T-helper 2 cell treated with Interferon-gamma antibody and Interleukin-4, amounts not matched to agents 5 μg/mL and 100 μg/mL, for 36 hours (primary cell): ENCODE results near the gene UGT2A2.
"Not testable (repeated sequence)": the region's sequence is repeated elsewhere in the genome, so short reads cannot be mapped to it uniquely, and the experiment has no call there.

ENCODE experiments used
- DNase-seq: peaks from one replicate; pipeline ENCODE4 v3.0.0; 2021; ENCODE audit warnings: low spot score
- H3K27ac Mint-ChIP-seq: one replicate; pipeline ENCODE4 v1.8.0; 2021; ENCODE audit warnings: mild to moderate bottlenecking, mixed read lengths
- H3K27me3 Mint-ChIP-seq: one replicate; pipeline ENCODE4 v1.8.0; 2021; ENCODE audit warnings: low read depth, mixed read lengths
- H3K36me3 Mint-ChIP-seq: one replicate; pipeline ENCODE4 v1.8.0; 2021; ENCODE audit warnings: low read depth, mixed read lengths
- H3K4me1 Mint-ChIP-seq: one replicate; pipeline ENCODE4 v1.8.0; 2021; ENCODE audit warnings: low read depth, mixed read lengths
- H3K4me3 Mint-ChIP-seq: one replicate; pipeline ENCODE4 v1.8.0; 2022; ENCODE audit warnings: mild to moderate bottlenecking, moderate library complexity, mixed read lengths
- H3K9me3 Mint-ChIP-seq: one replicate; pipeline ENCODE4 v1.8.0; 2021; ENCODE audit warnings: mixed read lengths

UGT2A2 gene

DNA sequence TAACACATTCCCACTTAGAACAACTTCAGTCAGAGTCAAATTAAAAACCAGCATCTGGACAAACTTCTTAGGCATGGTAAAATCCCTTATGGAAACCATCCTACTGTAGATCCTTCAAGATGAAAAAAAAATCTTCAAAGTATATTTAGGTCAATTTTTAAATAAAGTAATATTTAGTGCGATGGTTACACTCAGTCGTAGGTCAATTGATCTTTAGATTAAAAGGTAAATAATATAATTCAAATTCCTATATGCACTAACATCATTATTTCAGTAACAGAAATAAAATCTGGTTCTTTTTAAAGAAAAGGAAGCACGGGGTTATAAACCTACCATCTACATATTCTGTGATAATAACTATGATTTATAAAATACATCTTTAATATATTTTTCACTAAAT is at the start of gene UGT2A2:
Gene UGT2A2 (minus strand): TSS at position 101 of the 400 bp plus-strand sequence. CDS start 2 bp downstream, at position 99.
- H3K4me3 Mint-ChIP-seq: no peak within 1 kb of the TSS
- no peaks in the 10 kb centered on the region for H3K27me3 Mint-ChIP-seq
- no peak within 1 kb of the TSS for H3K27ac Mint-ChIP-seq
- H3K4me1 Mint-ChIP-seq: no peaks in the 10 kb centered on the region
- no peaks in the 10 kb centered on the region for H3K9me3 Mint-ChIP-seq
- DNase-seq: no peak
- H3K36me3 Mint-ChIP-seq: no peaks in the 10 kb centered on the region

- Mint-ChIP-seq H3K4me3 (no peak overlapping the region), H3K4me1 (peaks cover 1% of the 10 kb centered on the region), H3K9me3 (no peaks in the 10 kb centered on the region), H3K27me3 (no peaks in the 10 kb centered on the region), H3K27ac (no peak overlapping the region), H3K36me3 (no peaks in the 10 kb centered on the region)
- no peak for DNase-seq
These were observed 45.4 kb upstream of the UGT2A2 start for GRCh38 chr4:69684804-69685203.

- Mint-ChIP-seq H3K4me1 (no peaks in the 10 kb centered on the region), H3K36me3 (no peaks in the 10 kb centered on the region), H3K27me3 (peaks cover 4% of the 10 kb centered on the region), H3K9me3 (no peaks in the 10 kb centered on the region), H3K27ac (no peak overlapping the region), H3K4me3 (no peak overlapping the region)
- no peak for DNase-seq
These were observed 29.2 kb upstream of the UGT2A2 start for GRCh38 chr4:69668680-69669079.

DNA sequence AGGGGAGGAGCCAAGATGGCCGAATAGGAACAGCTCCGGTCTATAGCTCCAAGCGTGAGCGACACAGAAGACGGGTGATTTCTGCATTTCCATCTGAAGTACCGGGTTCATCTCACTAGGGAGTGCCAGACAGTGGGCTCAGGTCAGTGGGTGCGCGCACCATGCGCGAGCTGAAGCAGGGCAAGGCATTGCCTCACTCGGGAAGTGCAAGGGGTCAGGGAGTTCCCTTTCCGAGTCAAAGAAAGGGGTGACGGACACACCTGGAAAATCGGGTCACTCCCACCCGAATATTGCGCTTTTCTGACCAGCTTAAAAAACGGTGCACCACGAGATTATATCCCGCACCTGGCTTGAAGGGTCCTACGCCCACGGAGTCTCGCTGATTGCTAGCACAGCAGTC is 24.6 kb upstream of the UGT2A2 start:
- not testable (repeated sequence) for H3K36me3 Mint-ChIP-seq, H3K27me3 Mint-ChIP-seq, H3K4me3 Mint-ChIP-seq, DNase-seq, H3K9me3 Mint-ChIP-seq, H3K27ac Mint-ChIP-seq, H3K4me1 Mint-ChIP-seq

GRCh38 chr4:69661130-69661803 is 21.8 kb upstream of the UGT2A2 start:
- not testable (repeated sequence) for H3K36me3 Mint-ChIP-seq, H3K4me3 Mint-ChIP-seq, H3K27me3 Mint-ChIP-seq, H3K27ac Mint-ChIP-seq, H3K4me1 Mint-ChIP-seq, DNase-seq, H3K9me3 Mint-ChIP-seq

DNA sequence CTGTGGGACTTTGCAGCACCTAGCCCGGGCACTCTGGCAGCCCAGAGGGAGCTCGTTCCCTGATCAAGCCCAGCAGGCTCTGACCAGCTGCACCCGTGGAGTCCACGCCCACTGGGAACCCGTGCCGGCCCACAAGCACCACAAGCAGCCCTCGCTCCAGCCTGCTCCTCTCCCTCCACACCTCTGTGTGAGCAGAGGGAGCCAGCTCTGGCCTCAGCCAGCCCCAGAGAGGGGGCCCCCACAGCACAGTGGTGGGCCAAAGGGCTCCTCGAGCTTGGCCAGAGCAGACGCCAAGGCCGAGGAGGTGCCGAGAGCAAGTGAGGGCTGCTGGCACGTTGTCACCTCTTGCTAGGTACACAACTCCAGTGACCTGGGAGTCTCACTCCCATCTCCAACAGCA is 18.7 kb upstream of the UGT2A2 start:
- Mint-ChIP-seq H3K36me3 (no peaks in the 10 kb centered on the region), H3K27ac (no peak overlapping the region), H3K4me3 (no peak overlapping the region), H3K27me3 (no peaks in the 10 kb centered on the region), H3K4me1 (peaks cover 2% of the 10 kb centered on the region), H3K9me3 (peaks cover 4% of the 10 kb centered on the region)
- DNase-seq: no peak

DNA sequence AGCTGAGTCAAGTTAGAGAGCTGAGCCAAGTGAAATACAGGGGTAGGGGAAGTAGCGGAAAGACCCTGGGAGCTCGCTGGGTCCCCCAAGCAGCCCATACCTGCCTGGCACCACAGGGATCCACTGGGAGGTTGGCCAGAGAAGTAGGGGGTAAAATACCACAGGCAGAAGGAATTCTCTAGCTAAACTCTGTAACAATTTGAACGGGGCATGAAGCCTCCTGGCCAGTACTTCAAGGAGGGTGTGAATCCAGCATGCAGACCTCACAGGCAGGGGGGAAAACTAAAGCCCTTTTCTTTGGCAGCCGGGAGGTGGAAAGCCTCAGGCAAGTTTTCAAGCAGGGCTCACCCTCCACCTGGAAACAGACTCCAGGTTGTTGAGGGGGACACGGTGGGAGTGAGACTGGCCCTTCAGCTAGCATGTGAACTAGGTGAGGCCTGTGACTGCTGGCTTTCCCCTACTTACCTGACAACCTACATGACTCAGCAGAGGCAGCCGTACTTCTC is 17.3 kb upstream of the UGT2A2 start:
- no peak overlapping the region for H3K27ac Mint-ChIP-seq
- no peaks in the 10 kb centered on the region for H3K9me3 Mint-ChIP-seq
- no peaks in the 10 kb centered on the region for H3K27me3 Mint-ChIP-seq

GRCh38 chr4:69653147-69653546 is 13.7 kb upstream of the UGT2A2 start, which contains the start of gene UGT2A1:
TSS of gene UGT2A1 (minus strand) at chr4:69653247. CDS start at chr4:69647644, 5,603 bp downstream.
- no peak within 1 kb of the TSS for H3K27ac Mint-ChIP-seq
- no peak within 1 kb of the TSS for H3K4me3 Mint-ChIP-seq
- H3K36me3 Mint-ChIP-seq: no peaks in the 10 kb centered on the region
- DNase-seq: no peak
- H3K4me1 Mint-ChIP-seq: no peaks in the 10 kb centered on the region
- H3K27me3 Mint-ChIP-seq: no peaks in the 10 kb centered on the region
- H3K9me3 Mint-ChIP-seq: no peaks in the 10 kb centered on the region

More for the DNA sequence above, 17.3 kb upstream of the UGT2A2 start:
- H3K4me3 Mint-ChIP-seq: no peak overlapping the region
- H3K36me3 Mint-ChIP-seq: no peaks in the 10 kb centered on the region
- DNase-seq: no peak
- peaks cover 2% of the 10 kb centered on the region for H3K4me1 Mint-ChIP-seq

GRCh38 chr4:69650872-69651271 is 11.4 kb upstream of the UGT2A2 start:
- DNase-seq: no peak
- Mint-ChIP-seq H3K4me3 (no peak overlapping the region), H3K27ac (no peak overlapping the region), H3K9me3 (no peaks in the 10 kb centered on the region), H3K4me1 (no peaks in the 10 kb centered on the region), H3K27me3 (no peaks in the 10 kb centered on the region), H3K36me3 (no peaks in the 10 kb centered on the region)

DNA sequence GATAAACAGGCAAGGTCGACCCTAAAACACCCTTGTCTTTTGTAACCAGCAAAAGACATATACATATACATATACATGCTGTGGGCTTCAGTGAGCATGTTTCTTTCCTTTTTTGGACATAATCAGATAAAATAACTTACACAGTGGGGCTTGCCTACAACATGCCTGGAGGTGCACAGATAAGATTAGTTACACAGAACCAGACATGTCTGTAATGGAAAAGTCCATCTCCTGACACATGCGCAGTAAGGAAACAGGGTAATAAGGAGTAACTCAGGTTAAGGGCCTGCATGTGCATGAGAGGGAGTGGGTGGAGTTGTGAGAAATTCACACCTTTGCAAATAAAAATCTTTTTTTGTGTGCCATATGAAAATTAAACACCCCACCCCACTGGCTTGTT is 10.2 kb upstream of the UGT2A2 start:
- Mint-ChIP-seq H3K4me3 (no peak overlapping the region), H3K36me3 (no peaks in the 10 kb centered on the region), H3K4me1 (no peaks in the 10 kb centered on the region)

DNA sequence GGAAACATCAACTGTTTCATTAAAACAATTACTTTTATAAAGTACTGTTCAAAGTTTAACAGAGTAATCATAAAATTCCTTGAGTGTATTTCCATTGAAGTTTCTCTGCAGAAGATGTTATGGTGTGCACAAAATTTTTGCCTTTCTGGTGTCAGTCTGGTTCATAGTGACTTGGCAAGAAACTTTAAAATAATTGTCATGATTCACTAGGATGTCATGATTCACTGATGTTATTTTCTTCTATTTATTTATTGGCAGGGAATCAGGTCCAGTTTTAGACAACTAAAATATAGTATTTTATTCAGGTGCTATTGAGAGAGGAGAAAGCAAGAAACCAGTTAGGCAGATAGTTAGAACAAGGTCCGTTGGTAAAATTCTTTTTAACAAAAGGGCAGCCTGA is 9.8 kb upstream of the UGT2A2 start:
- H3K27ac Mint-ChIP-seq: no peak overlapping the region
- H3K27me3 Mint-ChIP-seq: no peaks in the 10 kb centered on the region
- H3K4me1 Mint-ChIP-seq: no peaks in the 10 kb centered on the region
- H3K4me3 Mint-ChIP-seq: no peak overlapping the region
- DNase-seq: no peak
- H3K9me3 Mint-ChIP-seq: no peaks in the 10 kb centered on the region
- H3K36me3 Mint-ChIP-seq: no peaks in the 10 kb centered on the region

More for the DNA sequence above, 10.2 kb upstream of the UGT2A2 start:
- Mint-ChIP-seq H3K27me3 (no peaks in the 10 kb centered on the region), H3K27ac (no peak overlapping the region), H3K9me3 (no peaks in the 10 kb centered on the region)
- no peak for DNase-seq

- no peak for DNase-seq
- Mint-ChIP-seq H3K36me3 (no peaks in the 10 kb centered on the region), H3K27ac (no peak overlapping the region), H3K4me1 (no peaks in the 10 kb centered on the region), H3K27me3 (no peaks in the 10 kb centered on the region), H3K9me3 (no peaks in the 10 kb centered on the region), H3K4me3 (no peak overlapping the region)
These were observed 3.5 kb upstream of the UGT2A2 start for GRCh38 chr4:69642961-69643360.

- DNase-seq: no peak
- Mint-ChIP-seq H3K4me3 (no peak overlapping the region), H3K27me3 (no peaks in the 10 kb centered on the region), H3K9me3 (no peaks in the 10 kb centered on the region), H3K27ac (no peak overlapping the region), H3K4me1 (no peaks in the 10 kb centered on the region), H3K36me3 (no peaks in the 10 kb centered on the region)
These were observed 847 bp upstream of the UGT2A2 start for GRCh38 chr4:69640289-69640688.

DNA sequence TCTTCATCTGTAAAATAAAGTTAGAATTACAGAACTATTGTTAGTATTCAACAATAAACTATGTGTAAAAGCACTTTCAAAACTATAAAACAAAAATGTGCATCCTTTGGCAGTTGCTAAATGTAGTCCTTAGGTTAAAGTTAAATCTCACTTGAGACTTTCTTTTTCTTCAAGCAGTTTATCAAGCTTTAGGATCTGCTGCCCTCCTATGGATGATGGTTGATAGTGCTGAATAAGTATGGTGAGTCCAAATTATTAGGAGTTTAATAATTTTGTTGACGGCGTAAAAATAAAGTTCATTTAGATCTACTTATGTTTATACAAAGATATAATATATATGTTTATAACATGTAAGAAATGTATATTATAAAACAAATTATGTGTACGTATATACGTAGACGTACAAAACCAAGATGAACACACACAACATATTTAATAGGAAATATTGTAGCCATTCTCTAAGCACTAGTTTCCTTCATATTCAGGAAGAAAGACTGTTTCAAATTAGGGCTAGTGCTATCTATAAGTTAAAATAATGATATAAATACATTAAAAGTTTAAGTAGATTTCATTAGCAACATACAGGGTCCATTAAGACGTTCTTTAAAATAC is 22.3 kb downstream of the UGT2A2 start:
- DNase-seq: no peak
- no peaks in the 10 kb centered on the region for H3K4me1 Mint-ChIP-seq
- H3K27ac Mint-ChIP-seq: no peak overlapping the region
- H3K27me3 Mint-ChIP-seq: no peaks in the 10 kb centered on the region
- no peaks in the 10 kb centered on the region for H3K9me3 Mint-ChIP-seq
- H3K4me3 Mint-ChIP-seq: no peak overlapping the region
- H3K36me3 Mint-ChIP-seq: no peaks in the 10 kb centered on the region
